Ovary (tissue), 9 donors: ENCODE results near the gene DECR2. TPM values are rescaled to one million over a fixed set of nuclear protein-coding genes. Genes with fewer than 3 reads are reported as not detected.
A peak's percentile ranks its signal among the peaks of the same experiment; 100 is the strongest.

Experiments
- DNase-seq, 5 donors: peaks; one replicate each; pipeline ENCODE4 v3.0.0-alpha.2; 2019 to 2020
- H3K27ac ChIP-seq, 2 donors: fragments of 200-600 bp; one replicate each; pipeline versions ENCODE4 v1.5.1 to v1.8.0; 2019 to 2022
- H3K27me3 ChIP-seq: fragments of 200-600 bp; one replicate; pipeline ENCODE4 v1.8.0; 2022
- H3K36me3 ChIP-seq: fragments of 200-600 bp; sonication (generic); one replicate; pipeline ENCODE4 v1.5.1; 2019
- H3K4me1 ChIP-seq: one replicate; pipeline ENCODE4 v1.8.1; 2013; ENCODE audit warnings: mild to moderate bottlenecking, moderate library complexity; ENCODE audit not compliant: insufficient read depth
- H3K4me3 ChIP-seq: fragments of 200-600 bp; sonication (generic); one replicate; pipeline ENCODE4 v1.5.1; 2017
- H3K9me3 ChIP-seq, 2 donors: fragments of 200-600 bp in 1 of 2; sonication (generic) in 1 of 2; one replicate each; pipeline versions ENCODE4 v1.5.1 to v1.8.1; 2013 to 2019; ENCODE audit warnings: mild to moderate bottlenecking in 1 of 2, moderate library complexity in 1 of 2
- EP300 ChIP-seq: sonication (generic); formaldehyde crosslinking; IDR thresholded peaks from one replicate; pipeline ENCODE4 v1.6.1; 2017; ENCODE audit warnings: antibody characterized with exemption
- POLR2A ChIP-seq: fragments of 450-650 bp; IDR thresholded peaks from one replicate; pipeline ENCODE4 v1.6.1; 2017; ENCODE audit warnings: antibody characterized with exemption, mild to moderate bottlenecking, moderate library complexity
- WGBS, 3 donors: extraction: QIAGEN DNeasy Blood & Tissue Kit in 1 of 3; methylation state at CpG; one replicate each; pipeline versions ENCODE4 v1.1.5 to v1.1.7; 2013 to 2017; 5-methylcytosine and 5-hydroxymethylcytosine counted together
- intact Hi-C, 4 donors: fragments of 100-400 bp; cut with DNase I; formaldehyde crosslinking; loops; one replicate each; pipeline versions ENCODE4 v1.11.0 to v1.15.1; 2022 to 2023
- polyA plus RNA-seq, 2 donors: library from polyadenylated mRNA; stranded (reverse); fragments of 200-250 nt in 1 of 2; fragments of 350-450 nt in 1 of 2; fragmentation: Illumina TruSeq in 1 of 2; extraction: RNeasy Lipid Tissue Mini Kit (QIAGEN cat#74804) in 1 of 2; gene quantifications; one replicate each; pipeline ENCODE4 v1.2.3, GENCODE V29; 2013 to 2014
- total RNA-seq, 7 donors: library from RNA; depleted of rRNA in 2 of 7; stranded (reverse); fragments of >200 nt in 2 of 7; fragmentation: NEBNext Ultra II Directional in 3 of 7; extraction: Animal tissue kit (Norgen Biotek cat#: 25700) in 3 of 7; gene quantifications; one replicate each; pipeline versions ENCODE4 v1.1.0 to v1.2.4, GENCODE V29; 2016 to 2023
- TF ChIP-seq, protein P1 (sequence below), 3 donors: fragments of 450-650 bp in 2 of 3; fragments of 200-600 bp in 1 of 3; IDR thresholded peaks; one replicate each; pipeline versions ENCODE4 v1.5.1 to v1.8.0; 2016 to 2022; ENCODE audit warnings: antibody characterized with exemption in 3 of 3, mild to moderate bottlenecking in 1 of 3
- donor health status: DM: no; HTN: no; CAD: no; lungs with moderate emphysema.
- donor health status: DM: no; HTN: no; CAD: no.
- donor health status: Bipolar disorder and iron deficiency.
- donor health status: DM: yes; HTN: yes; CAD: no.
- donor health status: DM: no; HTN: no; CAD: no.
- donor health status: DM: yes; HTN: yes; CAD: no.

DECR2 gene
- total and polyA plus RNA-seq, 9 donors: 2.1 to 23.7 (median 14.8) TPM

DNA sequence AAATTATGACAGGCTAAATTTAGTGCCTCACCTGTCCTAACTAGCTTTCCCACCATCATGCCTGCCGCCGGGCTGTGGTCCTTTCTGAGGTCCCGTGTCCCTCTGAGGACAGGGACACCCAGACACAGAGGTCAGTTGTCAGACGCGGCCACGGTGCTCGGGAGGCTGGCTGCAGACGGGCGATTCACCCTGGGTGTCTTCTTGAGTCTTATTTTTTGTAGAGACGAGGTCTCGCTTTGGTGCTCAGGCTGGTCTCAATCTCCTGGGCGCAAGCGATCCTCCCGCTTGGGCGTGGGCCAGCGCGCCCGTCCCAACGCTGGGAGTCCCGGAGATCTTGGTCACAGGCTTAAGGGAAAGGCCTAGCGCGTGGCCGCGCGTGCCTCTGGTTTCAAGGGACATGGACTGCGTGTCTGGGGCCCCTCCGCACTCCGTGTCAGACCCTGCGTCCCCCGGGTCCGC is 23.0 kb downstream of the DECR2 start:
- WGBS, 3 donors: 7 to 14% (median 7%) methylated on average over 20 to 31 of the region's 31 CpGs
- H3K27me3 ChIP-seq: no peaks in the 10 kb centered on the region
- TF ChIP-seq EP300 (no peak), POLR2A (no peak)
- TF ChIP-seq, protein P1, sequence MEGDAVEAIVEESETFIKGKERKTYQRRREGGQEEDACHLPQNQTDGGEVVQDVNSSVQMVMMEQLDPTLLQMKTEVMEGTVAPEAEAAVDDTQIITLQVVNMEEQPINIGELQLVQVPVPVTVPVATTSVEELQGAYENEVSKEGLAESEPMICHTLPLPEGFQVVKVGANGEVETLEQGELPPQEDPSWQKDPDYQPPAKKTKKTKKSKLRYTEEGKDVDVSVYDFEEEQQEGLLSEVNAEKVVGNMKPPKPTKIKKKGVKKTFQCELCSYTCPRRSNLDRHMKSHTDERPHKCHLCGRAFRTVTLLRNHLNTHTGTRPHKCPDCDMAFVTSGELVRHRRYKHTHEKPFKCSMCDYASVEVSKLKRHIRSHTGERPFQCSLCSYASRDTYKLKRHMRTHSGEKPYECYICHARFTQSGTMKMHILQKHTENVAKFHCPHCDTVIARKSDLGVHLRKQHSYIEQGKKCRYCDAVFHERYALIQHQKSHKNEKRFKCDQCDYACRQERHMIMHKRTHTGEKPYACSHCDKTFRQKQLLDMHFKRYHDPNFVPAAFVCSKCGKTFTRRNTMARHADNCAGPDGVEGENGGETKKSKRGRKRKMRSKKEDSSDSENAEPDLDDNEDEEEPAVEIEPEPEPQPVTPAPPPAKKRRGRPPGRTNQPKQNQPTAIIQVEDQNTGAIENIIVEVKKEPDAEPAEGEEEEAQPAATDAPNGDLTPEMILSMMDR (IDR thresholded peaks at IDR 0.05): no peak
- DNase-seq: peak; percentile 52 to 72 (median 60)
- peaks cover 9% of the 10 kb centered on the region for H3K4me1 ChIP-seq
- no peaks in the 10 kb centered on the region for H3K36me3 ChIP-seq
- no peaks in the 10 kb centered on the region for H3K9me3 ChIP-seq
- intact Hi-C loops: no loop called here
- H3K27ac ChIP-seq: peak overlapping the region; percentile 65 to 88
- H3K4me3 ChIP-seq: peak overlapping the region; percentile 58

DNA sequence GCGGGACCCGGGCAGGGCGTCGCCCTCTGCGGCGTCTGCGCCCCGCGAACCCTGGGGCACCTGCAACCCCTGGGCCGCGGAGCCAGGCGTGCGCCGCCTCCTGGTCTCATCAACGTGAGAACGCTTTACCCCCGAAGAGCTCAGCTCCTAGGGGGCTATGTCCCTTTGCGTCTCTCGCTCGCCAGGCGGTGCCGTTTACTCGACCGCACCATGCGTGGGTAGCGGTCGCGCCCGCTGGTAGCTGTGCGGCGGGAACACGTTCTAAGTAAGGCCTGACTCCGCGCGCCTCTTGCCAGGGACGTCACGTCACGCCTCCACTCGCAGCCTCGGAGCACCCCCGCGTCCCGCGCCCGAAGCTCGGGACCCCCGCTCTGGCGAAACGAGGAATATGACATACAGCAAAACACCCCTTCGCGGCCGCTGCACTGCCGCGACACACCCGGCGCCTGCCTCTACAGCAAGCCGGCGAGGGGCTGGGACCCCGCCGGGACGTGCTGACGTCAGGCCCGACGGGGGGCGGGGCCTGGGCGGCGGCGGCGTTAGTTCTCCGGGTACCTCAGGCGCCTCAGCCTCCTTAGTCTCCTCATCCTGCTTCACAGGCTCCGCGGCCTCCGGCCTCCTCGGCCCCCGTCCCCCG is 23.5 kb downstream of the DECR2 start, which contains the start of gene RAB11FIP3:
Gene RAB11FIP3 (plus strand): TSS at position 568 of the 637 bp plus-strand sequence. CDS start 358 bp downstream, outside the sequence.
- 0 to 1% (median 0%) methylated on average over 47 to 77 of the region's 77 CpGs for WGBS, 3 donors
- intact Hi-C loops: no loop called here
- TF ChIP-seq, protein P1 (IDR thresholded peaks at IDR 0.05): peak in 2 of 3 donors; percentile 23 to 52
- peak; percentile 84 for TF ChIP-seq POLR2A
- no peak for TF ChIP-seq EP300

DNA sequence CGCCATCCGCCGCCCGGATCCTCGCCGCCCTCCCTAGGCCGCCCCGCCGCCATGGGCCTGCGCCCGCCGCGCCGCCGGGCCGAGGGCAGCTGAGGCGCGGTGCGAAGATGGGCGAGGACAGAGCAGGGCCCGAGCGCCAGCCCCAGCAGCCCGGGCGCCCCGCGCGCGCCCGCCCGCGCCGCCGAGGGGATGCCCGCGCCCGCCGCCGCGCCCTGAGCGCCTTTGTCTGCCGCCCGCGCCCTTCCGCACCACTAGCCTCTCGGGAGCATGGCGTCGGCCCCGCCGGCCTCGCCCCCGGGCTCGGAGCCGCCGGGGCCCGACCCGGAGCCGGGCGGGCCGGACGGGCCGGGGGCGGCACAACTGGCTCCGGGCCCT is 24.0 kb downstream of the DECR2 start:
- intact Hi-C loops: loop anchor here in 1 of 4 donors (1.0 kb wide), 1 partner anchor 102 kb away; the partner anchor contains the start of gene CAPN15
- H3K4me3 ChIP-seq: peak overlapping the region; percentile 58
- H3K27me3 ChIP-seq: no peaks in the 10 kb centered on the region
- TF ChIP-seq EP300 (no peak), POLR2A (no peak)
- TF ChIP-seq, protein P1 (IDR thresholded peaks at IDR 0.05): no peak
- no peak for DNase-seq
- H3K9me3 ChIP-seq: no peaks in the 10 kb centered on the region
- H3K27ac ChIP-seq: peak overlapping the region; percentile 65 to 88
- WGBS, 3 donors: 0% methylated on average over 35 to 62 of the region's 63 CpGs
- H3K4me1 ChIP-seq: peaks cover 9% of the 10 kb centered on the region
- no peaks in the 10 kb centered on the region for H3K36me3 ChIP-seq

More for the DNA sequence above, 23.5 kb downstream of the DECR2 start, which contains the start of gene RAB11FIP3:
- H3K4me1 ChIP-seq: peaks cover 9% of the 10 kb centered on the region
- DNase-seq: peak; percentile 79 to 88 (median 84)
- H3K36me3 ChIP-seq: no peaks in the 10 kb centered on the region
- H3K4me3 ChIP-seq: peak within 1 kb of the TSS; percentile 58
- H3K9me3 ChIP-seq: no peaks in the 10 kb centered on the region
- no peaks in the 10 kb centered on the region for H3K27me3 ChIP-seq
- H3K27ac ChIP-seq: peak within 1 kb of the TSS; percentile 65 to 88

GRCh38 chr16:426115-426905 is 24.6 kb downstream of the DECR2 start:
- Histone ChIP-seq H3K4me1 (peaks cover 9% of the 10 kb centered on the region), H3K4me3 (peak overlapping the region; percentile 58), H3K36me3 (no peaks in the 10 kb centered on the region), H3K27ac (peak overlapping the region in 1 of 2 donors; percentile 34), H3K27me3 (no peaks in the 10 kb centered on the region), H3K9me3 (no peaks in the 10 kb centered on the region)
- DNase-seq: peak in 4 of 5 donors; percentile 22 to 59 (median 46)
- intact Hi-C loops: loop anchor here in 1 of 4 donors (1.0 kb wide), 1 partner anchor 101 kb away; the partner anchor contains the start of gene CAPN15
- TF ChIP-seq POLR2A (no peak), EP300 (no peak)
- TF ChIP-seq, protein P1 (IDR thresholded peaks at IDR 0.05): no peak
- WGBS, 3 donors: 0 to 1% (median 0%) methylated on average over 24 to 97 of the region's 97 CpGs
